A549 treated with Hydrocortisone at 1 μM for 4 hours (cell line): ENCODE results near the gene CDC14A. TPM values are rescaled to one million over a fixed set of nuclear protein-coding genes. Genes with fewer than 3 reads are reported as not detected.

ENCODE experiments used
- total RNA-seq: library from RNA; stranded (reverse); fragments of 200-300 nt; extraction: Qiagen RNA extraction; gene quantifications from 5 replicates; pipeline ENCODE4 v1.2.3, GENCODE V29; 2022

Gene CDC14A
- total RNA-seq: 2.0 to 3.0 TPM (median 2.5 TPM) in 5 replicates

GRCh38 chr1:100352267-100353070 lies at the start of gene CDC14A:
TSS of gene CDC14A (plus strand) at chr1:100352506. CDS start at chr1:100352955, 449 bp downstream.

Other genes starting within 250 kb of the CDC14A start
- 3.1 to 4.5 TPM (median 3.7 TPM) in 5 replicates for gene SASS6, start 219.6 kb upstream of the CDC14A start, total RNA-seq
- 5.1 to 9.3 TPM (median 5.9 TPM) in 5 replicates for gene TRMT13, start 219.3 kb upstream of the CDC14A start, total RNA-seq
- 0.06 to 0.13 TPM (median 0.08 TPM) in 5 replicates for gene LRRC39, start 174.2 kb upstream of the CDC14A start, total RNA-seq
- 3.3 to 4.5 TPM (median 4.2 TPM) in 5 replicates for gene DBT, start 102.7 kb upstream of the CDC14A start, total RNA-seq
- 22.0 to 24.6 TPM (median 22.4 TPM) in 5 replicates for gene RTCA, start 86.3 kb upstream of the CDC14A start, total RNA-seq
- gene GPR88, start 185.6 kb downstream of the CDC14A start, total RNA-seq: not detected in 5 replicates